ENCODE data around the gene GSK3B.

Gene GSK3B

GRCh38 chr3:119939077-119939476, 155.2 kb downstream of the GSK3B start:
- Histone ChIP-seq H3K4me1 (ENCODE audit: control insufficient read depth, insufficient read depth, low read length, poor library complexity, severe bottlenecking) (peaks cover 6% of the 10 kb centered on the region), H3K27ac (ENCODE audit: low read depth, low read length, severe bottlenecking) (no peak overlapping the region), H3K36me3 (ENCODE audit: control insufficient read depth, insufficient read depth, low read length) (peaks cover 7% of the 10 kb centered on the region), H3K9me3 (ENCODE audit: control insufficient read depth, low read length) (no peaks in the 10 kb centered on the region), H3K4me3 (ENCODE audit: extremely low read depth, insufficient read depth, low read length, poor library complexity, severe bottlenecking) (no peak overlapping the region)
- WGBS, 2 experiments (ENCODE audit: insufficient coverage in 2 of 2), result 88% methylated on average over 1 of the region's 1 CpG; no CpG with 5 or more reads in 1 of the 2 experiments

- WGBS, 2 experiments (ENCODE audit: insufficient coverage in 2 of 2), result 86 to 100% methylated on average over 1 of the region's 2 CpGs
- Histone ChIP-seq H3K4me3 (ENCODE audit: extremely low read depth, insufficient read depth, low read length, poor library complexity, severe bottlenecking) (no peak overlapping the region), H3K4me1 (ENCODE audit: control insufficient read depth, insufficient read depth, low read length, poor library complexity, severe bottlenecking) (no peaks in the 10 kb centered on the region), H3K36me3 (ENCODE audit: control insufficient read depth, insufficient read depth, low read length) (peaks cover 7% of the 10 kb centered on the region), H3K9me3 (ENCODE audit: control insufficient read depth, low read length) (no peaks in the 10 kb centered on the region), H3K27ac (ENCODE audit: low read depth, low read length, severe bottlenecking) (no peak overlapping the region)
These were observed 157.0 kb downstream of the GSK3B start for GRCh38 chr3:119937229-119937628.

GRCh38 chr3:119934249-119934648, 160.0 kb downstream of the GSK3B start:
- peaks cover 3% of the 10 kb centered on the region for H3K36me3 ChIP-seq (ENCODE audit: control insufficient read depth, insufficient read depth, low read length)
- H3K9me3 ChIP-seq (ENCODE audit: control insufficient read depth, low read length), result no peaks in the 10 kb centered on the region
- H3K4me1 ChIP-seq (ENCODE audit: control insufficient read depth, insufficient read depth, low read length, poor library complexity, severe bottlenecking), result no peaks in the 10 kb centered on the region
- 100% methylated on average over 1 of the region's 3 CpGs for WGBS, 2 experiments (ENCODE audit: insufficient coverage in 2 of 2)
- H3K4me3 ChIP-seq (ENCODE audit: extremely low read depth, insufficient read depth, low read length, poor library complexity, severe bottlenecking), result no peak overlapping the region
- no peak overlapping the region for H3K27ac ChIP-seq (ENCODE audit: low read depth, low read length, severe bottlenecking)

GRCh38 chr3:119933207-119933606, 161.0 kb downstream of the GSK3B start:
- H3K36me3 ChIP-seq (ENCODE audit: control insufficient read depth, insufficient read depth, low read length), result peaks cover 3% of the 10 kb centered on the region
- H3K9me3 ChIP-seq (ENCODE audit: control insufficient read depth, low read length), result no peaks in the 10 kb centered on the region
- H3K4me1 ChIP-seq (ENCODE audit: control insufficient read depth, insufficient read depth, low read length, poor library complexity, severe bottlenecking), result no peaks in the 10 kb centered on the region
- no peak overlapping the region for H3K27ac ChIP-seq (ENCODE audit: low read depth, low read length, severe bottlenecking)
- 95 to 96% methylated on average over 3 of the region's 5 CpGs for WGBS, 2 experiments (ENCODE audit: insufficient coverage in 2 of 2)
- H3K4me3 ChIP-seq (ENCODE audit: extremely low read depth, insufficient read depth, low read length, poor library complexity, severe bottlenecking), result no peak overlapping the region

GRCh38 chr3:119930286-119930685, 164.0 kb downstream of the GSK3B start:
- H3K4me3 ChIP-seq (ENCODE audit: extremely low read depth, insufficient read depth, low read length, poor library complexity, severe bottlenecking), result no peak overlapping the region
- H3K36me3 ChIP-seq (ENCODE audit: control insufficient read depth, insufficient read depth, low read length), result peaks cover 3% of the 10 kb centered on the region
- no peaks in the 10 kb centered on the region for H3K4me1 ChIP-seq (ENCODE audit: control insufficient read depth, insufficient read depth, low read length, poor library complexity, severe bottlenecking)
- H3K27ac ChIP-seq (ENCODE audit: low read depth, low read length, severe bottlenecking), result no peak overlapping the region
- no CpG with 5 or more reads among the region's 1 CpG for WGBS, 2 experiments (ENCODE audit: insufficient coverage in 2 of 2)
- H3K9me3 ChIP-seq (ENCODE audit: control insufficient read depth, low read length), result no peaks in the 10 kb centered on the region

- 92 to 100% methylated on average over 2 of the region's 2 CpGs for WGBS, 2 experiments (ENCODE audit: insufficient coverage in 2 of 2)
- Histone ChIP-seq H3K9me3 (ENCODE audit: control insufficient read depth, low read length) (no peaks in the 10 kb centered on the region), H3K27ac (ENCODE audit: low read depth, low read length, severe bottlenecking) (no peak overlapping the region), H3K4me1 (ENCODE audit: control insufficient read depth, insufficient read depth, low read length, poor library complexity, severe bottlenecking) (no peaks in the 10 kb centered on the region), H3K4me3 (ENCODE audit: extremely low read depth, insufficient read depth, low read length, poor library complexity, severe bottlenecking) (no peak overlapping the region), H3K36me3 (ENCODE audit: control insufficient read depth, insufficient read depth, low read length) (no peaks in the 10 kb centered on the region)
These were observed 167.1 kb downstream of the GSK3B start for GRCh38 chr3:119927190-119927589.

GRCh38 chr3:119924111-119925094, 169.8 kb downstream of the GSK3B start:
- Histone ChIP-seq H3K9me3 (ENCODE audit: control insufficient read depth, low read length) (peaks cover 8% of the 10 kb centered on the region), H3K36me3 (ENCODE audit: control insufficient read depth, insufficient read depth, low read length) (peaks cover 7% of the 10 kb centered on the region), H3K27ac (ENCODE audit: low read depth, low read length, severe bottlenecking) (no peak overlapping the region), H3K4me3 (ENCODE audit: extremely low read depth, insufficient read depth, low read length, poor library complexity, severe bottlenecking) (no peak overlapping the region), H3K4me1 (ENCODE audit: control insufficient read depth, insufficient read depth, low read length, poor library complexity, severe bottlenecking) (no peaks in the 10 kb centered on the region)
- WGBS, 2 experiments (ENCODE audit: insufficient coverage in 2 of 2), result 97 to 98% methylated on average over 3 to 5 of the region's 7 CpGs

GRCh38 chr3:119918992-119919933, 175.0 kb downstream of the GSK3B start:
- H3K4me1 ChIP-seq (ENCODE audit: control insufficient read depth, insufficient read depth, low read length, poor library complexity, severe bottlenecking), result no peaks in the 10 kb centered on the region
- H3K27ac ChIP-seq (ENCODE audit: low read depth, low read length, severe bottlenecking), result no peak overlapping the region
- peaks cover 8% of the 10 kb centered on the region for H3K9me3 ChIP-seq (ENCODE audit: control insufficient read depth, low read length)
- no peak overlapping the region for H3K4me3 ChIP-seq (ENCODE audit: extremely low read depth, insufficient read depth, low read length, poor library complexity, severe bottlenecking)
- 100% methylated on average over 2 of the region's 6 CpGs; no CpG with 5 or more reads in 1 of the 2 experiments for WGBS, 2 experiments (ENCODE audit: insufficient coverage in 2 of 2)
- H3K36me3 ChIP-seq (ENCODE audit: control insufficient read depth, insufficient read depth, low read length), result peaks cover 14% of the 10 kb centered on the region

- Histone ChIP-seq H3K4me3 (ENCODE audit: extremely low read depth, insufficient read depth, low read length, poor library complexity, severe bottlenecking) (no peak overlapping the region), H3K27ac (ENCODE audit: low read depth, low read length, severe bottlenecking) (no peak overlapping the region), H3K9me3 (ENCODE audit: control insufficient read depth, low read length) (no peaks in the 10 kb centered on the region), H3K36me3 (ENCODE audit: control insufficient read depth, insufficient read depth, low read length) (peaks cover 44% of the 10 kb centered on the region), H3K4me1 (ENCODE audit: control insufficient read depth, insufficient read depth, low read length, poor library complexity, severe bottlenecking) (no peaks in the 10 kb centered on the region)
- WGBS, 2 experiments (ENCODE audit: insufficient coverage in 2 of 2), result 31 to 39% methylated on average over 2 of the region's 3 CpGs
These were observed 181.2 kb downstream of the GSK3B start for GRCh38 chr3:119913021-119913420.

- Histone ChIP-seq H3K4me3 (ENCODE audit: extremely low read depth, insufficient read depth, low read length, poor library complexity, severe bottlenecking) (no peak overlapping the region), H3K36me3 (ENCODE audit: control insufficient read depth, insufficient read depth, low read length) (peaks cover 44% of the 10 kb centered on the region), H3K4me1 (ENCODE audit: control insufficient read depth, insufficient read depth, low read length, poor library complexity, severe bottlenecking) (no peaks in the 10 kb centered on the region), H3K9me3 (ENCODE audit: control insufficient read depth, low read length) (no peaks in the 10 kb centered on the region), H3K27ac (ENCODE audit: low read depth, low read length, severe bottlenecking) (no peak overlapping the region)
- WGBS, 2 experiments (ENCODE audit: insufficient coverage in 2 of 2), result no CpG with 5 or more reads among the region's 2 CpGs
These were observed 182.0 kb downstream of the GSK3B start for GRCh38 chr3:119912220-119912619.
